SJSA1 (cell line): ENCODE measurements around the gene INSRR. TPM values are rescaled to one million over a fixed set of nuclear protein-coding genes. Genes with fewer than 3 reads are reported as not detected.

Source experiments
- DNase-seq, 2 experiments: peaks; one replicate each; pipeline ENCODE4 v3.0.0-alpha.2; 2015 to 2020; ENCODE audit warnings: low spot score in 2 of 2, low read depth in 1 of 2
- H3K27ac ChIP-seq: fragments of 250-450 bp; sonication (Bioruptor Pico); 2 replicates; pipeline ENCODE4 v1.5.1; 2020; ENCODE audit warnings: mild to moderate bottlenecking, moderate library complexity
- H3K27me3 ChIP-seq: fragments of 250-450 bp; sonication (Bioruptor Pico); replicated peaks from 2 replicates; pipeline ENCODE4 v1.5.1; 2020; ENCODE audit warnings: mild to moderate bottlenecking, moderate library complexity
- H3K36me3 ChIP-seq: fragments of 250-450 bp; sonication (Bioruptor Pico); 2 replicates; pipeline ENCODE4 v1.5.1; 2020; ENCODE audit warnings: mild to moderate bottlenecking
- H3K4me1 ChIP-seq: fragments of 250-450 bp; sonication (Bioruptor Pico); replicated peaks from 2 replicates; pipeline ENCODE4 v1.6.1; 2021; ENCODE audit warnings: mild to moderate bottlenecking
- H3K4me3 ChIP-seq: fragments of 250-450 bp; sonication (Bioruptor Pico); 2 replicates; pipeline ENCODE4 v1.5.1; 2020; ENCODE audit warnings: mild to moderate bottlenecking
- H3K9me3 ChIP-seq: fragments of 250-450 bp; sonication (Bioruptor Pico); replicated peaks from 2 replicates; pipeline ENCODE4 v1.5.1; 2020; ENCODE audit warnings: mild to moderate bottlenecking
- total RNA-seq: library from RNA; depleted of rRNA; stranded (reverse); fragments of >200 nt; shearing (Covaris generic); gene quantifications from 2 replicates; pipeline ENCODE4 v1.2.3, GENCODE V29; 2014

The INSRR gene
- total RNA-seq, 1 experiment from 2014 or later, result not detected

DNA sequence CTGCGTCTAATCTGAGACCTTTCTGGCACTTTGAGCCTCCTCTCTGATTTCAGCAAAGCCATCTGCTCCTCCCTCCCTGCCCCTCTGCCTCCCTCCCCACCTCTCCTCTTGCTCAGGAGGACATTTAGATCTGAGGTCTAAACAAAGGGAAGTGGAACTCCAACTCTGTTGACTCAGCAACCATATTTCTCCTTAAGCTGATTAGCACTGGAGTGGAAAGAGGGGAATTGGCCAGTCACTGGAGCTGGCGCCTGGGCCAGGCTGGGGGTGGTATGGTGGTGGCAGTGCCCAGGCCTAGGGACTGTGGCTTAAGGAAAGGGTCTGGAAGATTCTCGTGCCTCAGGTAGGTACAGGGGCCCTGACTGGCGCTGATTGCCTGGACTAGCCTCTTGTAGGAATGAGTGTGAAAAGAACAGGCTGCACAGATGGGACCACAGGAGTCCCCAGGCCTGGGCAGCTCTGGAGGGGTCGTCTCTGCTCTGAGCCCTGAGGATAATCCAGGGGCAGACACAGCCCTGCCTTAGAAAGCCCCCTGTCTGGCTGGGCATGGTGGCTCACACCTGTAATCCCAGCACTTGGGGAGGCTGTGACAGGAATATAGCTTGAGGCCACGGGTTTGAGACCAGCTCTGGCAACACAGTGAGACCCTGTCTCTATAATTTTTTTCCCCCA lies 54.2 kb downstream of the INSRR start:
- Histone ChIP-seq H3K9me3 (no peaks in the 10 kb centered on the region), H3K36me3 (peaks cover 18% of the 10 kb centered on the region), H3K27ac (no peak overlapping the region), H3K4me3 (no peak overlapping the region), H3K27me3 (no peaks in the 10 kb centered on the region), H3K4me1 (no peaks in the 10 kb centered on the region)
- no peak for DNase-seq

DNA sequence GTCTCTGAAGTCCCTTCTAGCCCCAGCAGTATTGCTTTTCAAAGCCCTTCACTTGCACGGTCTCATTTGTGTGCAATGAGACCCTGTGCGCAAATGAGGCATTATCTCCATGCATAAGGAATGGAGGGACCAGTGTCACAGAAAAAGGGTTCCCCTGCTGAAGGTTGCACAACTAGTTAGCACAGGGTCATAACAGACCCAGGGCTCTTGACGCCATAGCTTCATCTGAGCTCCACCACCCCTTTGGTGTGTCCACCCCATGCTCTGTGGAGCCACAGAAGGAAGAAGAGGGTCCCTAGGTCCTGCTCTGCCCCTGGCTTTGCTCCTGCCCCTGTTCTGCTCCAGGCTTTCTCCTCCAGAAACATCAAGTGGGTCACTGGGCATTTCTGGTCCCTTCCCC lies 54.9 kb downstream of the INSRR start:
- Histone ChIP-seq H3K27me3 (no peaks in the 10 kb centered on the region), H3K27ac (no peak overlapping the region), H3K9me3 (no peaks in the 10 kb centered on the region), H3K4me3 (no peak overlapping the region), H3K4me1 (no peaks in the 10 kb centered on the region), H3K36me3 (peaks cover 23% of the 10 kb centered on the region)
- DNase-seq, result no peak

DNA sequence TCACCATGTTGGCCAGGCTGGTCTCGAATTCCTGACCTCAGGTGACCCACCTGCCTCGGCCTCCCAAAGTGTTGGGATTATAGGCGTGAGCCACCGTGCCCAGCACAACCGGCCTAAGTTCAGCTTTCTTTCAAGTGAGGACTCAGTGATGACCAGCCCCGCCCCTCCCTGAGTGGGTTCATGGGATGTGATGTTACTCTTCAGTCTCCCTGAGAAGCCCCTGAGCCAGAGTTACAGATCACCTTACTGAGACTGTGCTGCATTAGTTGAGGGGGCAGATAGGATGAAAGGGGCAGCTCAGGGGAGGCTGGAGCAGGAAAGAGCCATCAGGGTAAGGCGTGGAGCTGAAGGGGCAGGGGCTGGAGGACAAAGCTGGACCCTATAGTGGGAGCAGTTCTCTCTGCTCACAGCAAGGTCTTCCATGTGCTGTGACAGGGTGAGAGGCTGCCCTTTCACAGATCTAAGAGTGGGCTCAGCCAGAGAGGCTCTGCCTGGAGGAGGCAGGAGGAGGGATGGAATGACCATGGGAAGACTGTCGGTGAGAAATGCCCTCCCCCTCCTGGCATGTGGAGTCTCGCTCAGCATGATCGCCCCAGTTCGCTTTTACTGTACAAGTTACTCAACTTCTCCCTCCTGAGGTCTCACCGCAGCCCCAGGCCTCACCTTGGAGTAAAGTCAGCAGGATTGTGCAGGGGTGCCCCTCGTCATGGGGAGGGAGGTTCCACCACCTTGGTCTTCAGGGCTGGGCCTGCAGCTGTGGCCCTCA lies 55.6 kb downstream of the INSRR start:
- Histone ChIP-seq H3K4me1 (no peaks in the 10 kb centered on the region), H3K36me3 (peaks cover 30% of the 10 kb centered on the region), H3K27me3 (no peaks in the 10 kb centered on the region), H3K4me3 (no peak overlapping the region), H3K27ac (no peak overlapping the region), H3K9me3 (no peaks in the 10 kb centered on the region)
- DNase-seq, result no peak

DNA sequence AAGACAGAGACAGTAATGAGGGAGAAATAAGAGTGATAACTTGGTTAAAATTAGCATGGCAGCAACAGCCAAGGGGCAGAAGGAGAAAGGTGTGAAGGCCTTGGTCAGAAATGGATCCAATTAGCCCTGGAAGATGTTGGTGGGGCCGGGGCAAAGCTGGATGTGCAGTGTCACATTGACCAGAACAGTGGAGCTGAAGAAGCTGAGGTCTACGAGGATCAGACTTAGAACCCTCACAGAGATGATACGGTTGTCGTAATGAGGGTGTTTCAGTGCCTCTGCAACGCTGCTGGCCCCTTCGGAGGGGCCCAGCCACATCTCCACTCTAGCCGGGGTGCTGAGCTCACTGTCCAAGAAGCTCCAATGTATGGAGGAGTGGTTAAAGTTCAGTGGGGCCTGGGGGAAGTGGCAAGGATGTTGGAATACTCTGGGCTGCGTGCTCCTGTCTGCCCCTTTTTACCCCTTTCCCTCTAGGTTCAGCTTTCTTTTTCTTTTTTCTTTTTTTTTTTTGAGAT lies 56.4 kb downstream of the INSRR start:
- DNase-seq, result no peak
- Histone ChIP-seq H3K27me3 (no peaks in the 10 kb centered on the region), H3K4me1 (no peaks in the 10 kb centered on the region), H3K36me3 (peaks cover 38% of the 10 kb centered on the region), H3K27ac (no peak overlapping the region), H3K9me3 (no peaks in the 10 kb centered on the region), H3K4me3 (no peak overlapping the region)

DNA sequence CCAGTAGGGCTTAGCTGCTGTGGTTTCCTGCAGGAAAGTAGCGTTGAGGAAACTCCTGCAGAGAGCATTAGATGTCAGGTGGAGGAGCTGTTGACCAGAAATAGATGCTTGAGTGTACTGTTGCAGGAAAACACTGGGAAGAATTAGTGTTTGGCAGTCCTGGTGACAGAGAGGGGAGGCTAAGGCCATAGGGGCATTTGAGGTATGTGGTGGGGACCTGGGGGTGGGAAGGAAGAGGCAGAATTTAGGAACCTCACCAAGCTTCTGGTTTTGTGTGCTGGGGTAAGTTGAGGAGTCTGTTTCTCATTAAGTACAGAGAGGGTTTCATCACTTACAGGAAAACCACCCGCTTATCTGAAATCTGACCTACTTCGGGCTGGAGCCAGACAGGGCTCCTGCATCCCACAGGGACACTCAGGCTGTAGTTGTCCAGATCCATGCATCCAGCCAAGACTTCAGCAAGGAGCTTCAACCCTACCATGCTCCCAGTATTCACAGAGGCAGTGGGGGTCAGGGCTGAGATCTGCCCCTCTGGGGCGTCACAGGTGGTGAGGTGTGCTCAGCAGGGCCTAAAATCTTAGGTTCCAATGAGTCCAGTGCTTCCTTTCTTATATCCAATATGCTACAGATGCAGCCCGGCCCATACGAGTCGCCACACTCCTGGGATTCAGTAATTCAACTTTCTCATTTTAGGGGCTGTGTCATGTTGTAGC lies 57.4 kb downstream of the INSRR start:
- Histone ChIP-seq H3K4me3 (no peak overlapping the region), H3K9me3 (no peaks in the 10 kb centered on the region), H3K4me1 (no peaks in the 10 kb centered on the region), H3K36me3 (peaks cover 47% of the 10 kb centered on the region), H3K27ac (no peak overlapping the region), H3K27me3 (no peaks in the 10 kb centered on the region)
- no peak for DNase-seq

DNA sequence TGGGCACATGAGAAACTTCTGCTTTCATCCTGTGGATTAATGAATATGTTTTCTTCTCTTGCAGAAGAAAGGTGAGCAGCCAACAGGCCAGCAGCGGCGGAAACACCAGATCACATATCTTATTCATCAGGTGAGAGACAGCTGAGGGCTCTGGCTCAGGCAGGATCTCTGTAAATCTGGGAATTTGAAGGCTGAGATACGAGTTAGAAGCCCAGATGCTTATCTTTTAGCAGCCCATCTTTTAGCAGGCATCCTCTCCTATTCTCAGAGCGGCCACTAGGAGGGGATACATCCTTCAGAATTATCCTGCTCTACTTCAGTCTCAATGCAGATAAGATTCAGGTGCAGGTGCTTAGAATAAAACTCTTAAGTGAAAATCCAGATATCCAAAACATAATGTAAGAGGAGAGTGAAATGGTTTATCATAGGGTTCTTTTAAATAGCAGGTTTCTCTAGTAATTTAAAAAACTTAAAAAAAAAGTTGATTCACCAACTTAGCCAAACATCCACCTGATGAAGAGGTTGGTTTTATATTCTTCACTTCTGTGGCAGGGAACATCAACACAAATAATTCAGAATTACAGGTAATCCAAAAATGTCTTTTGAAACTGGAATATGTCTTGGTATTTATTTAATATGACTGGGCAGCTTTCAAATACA lies 61.6 kb downstream of the INSRR start:
- H3K4me1 ChIP-seq, result no peaks in the 10 kb centered on the region
- no peak overlapping the region for H3K4me3 ChIP-seq
- peaks cover 82% of the 10 kb centered on the region for H3K36me3 ChIP-seq
- H3K27ac ChIP-seq, result no peak overlapping the region
- DNase-seq, result peak in 1 of 2 experiments; percentile 44
- H3K27me3 ChIP-seq, result no peaks in the 10 kb centered on the region
- no peaks in the 10 kb centered on the region for H3K9me3 ChIP-seq

DNA sequence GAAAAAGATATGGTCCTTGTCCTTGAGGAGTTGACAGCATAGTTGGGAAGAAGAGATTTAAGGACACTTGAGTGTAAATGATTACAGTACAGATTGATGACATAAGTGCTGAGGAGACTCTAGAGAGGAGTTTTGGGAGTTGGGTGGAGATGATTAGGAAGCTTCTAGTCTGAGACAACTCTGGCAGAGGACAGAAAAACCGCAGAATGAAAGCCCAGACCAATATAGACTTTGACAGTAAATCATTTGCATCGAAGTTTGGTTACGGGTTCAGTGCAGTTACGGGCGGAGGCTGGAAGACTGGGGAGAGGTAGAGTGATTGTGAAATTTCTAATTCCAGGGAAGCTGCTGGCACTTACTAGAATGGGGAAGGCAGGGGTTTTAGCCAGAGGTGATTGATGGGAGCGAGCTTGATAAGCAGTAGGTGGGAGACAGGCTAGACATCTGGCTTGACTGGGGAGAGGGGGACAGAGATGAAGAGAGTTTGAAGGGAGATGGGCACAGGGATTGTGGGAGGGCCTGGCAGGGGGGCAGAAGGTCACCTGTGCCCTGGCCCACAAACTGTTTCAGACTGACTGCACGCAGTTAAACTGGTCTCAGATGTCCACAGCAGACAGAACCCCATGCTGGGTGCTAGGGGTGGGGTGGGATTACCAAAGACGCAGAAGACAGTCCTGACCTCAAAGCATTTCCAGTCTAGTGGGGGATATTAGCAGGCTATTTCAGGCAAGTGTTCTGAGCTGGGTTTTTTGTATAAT lies 62.4 kb downstream of the INSRR start:
- H3K27ac ChIP-seq, result no peak overlapping the region
- H3K27me3 ChIP-seq, result no peaks in the 10 kb centered on the region
- H3K4me1 ChIP-seq, result no peaks in the 10 kb centered on the region
- peaks cover 89% of the 10 kb centered on the region for H3K36me3 ChIP-seq
- H3K4me3 ChIP-seq, result no peak overlapping the region
- no peaks in the 10 kb centered on the region for H3K9me3 ChIP-seq
- DNase-seq, result no peak

DNA sequence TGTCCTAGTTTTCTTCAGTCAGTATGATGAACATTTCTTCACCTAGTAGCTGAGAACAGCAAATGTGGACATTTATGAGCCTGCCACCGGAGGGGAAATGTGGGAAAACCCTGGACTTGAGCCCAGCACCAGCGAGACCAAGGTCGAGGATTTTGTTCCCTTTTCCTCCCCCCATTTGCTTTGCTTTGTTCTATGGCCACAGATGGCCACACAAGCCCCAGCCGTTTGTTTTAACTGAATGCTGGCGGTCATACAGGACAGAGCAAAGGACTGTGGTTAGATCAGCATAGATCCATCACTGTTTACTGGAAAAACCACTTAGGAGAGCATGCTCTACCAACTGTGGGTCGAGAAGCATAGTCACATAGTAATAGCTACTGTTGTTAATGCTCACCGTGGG lies 63.1 kb downstream of the INSRR start:
- Histone ChIP-seq H3K27me3 (no peaks in the 10 kb centered on the region), H3K9me3 (no peaks in the 10 kb centered on the region), H3K27ac (no peak overlapping the region), H3K4me3 (no peak overlapping the region), H3K4me1 (no peaks in the 10 kb centered on the region), H3K36me3 (peaks cover 89% of the 10 kb centered on the region)
- DNase-seq, result no peak

DNA sequence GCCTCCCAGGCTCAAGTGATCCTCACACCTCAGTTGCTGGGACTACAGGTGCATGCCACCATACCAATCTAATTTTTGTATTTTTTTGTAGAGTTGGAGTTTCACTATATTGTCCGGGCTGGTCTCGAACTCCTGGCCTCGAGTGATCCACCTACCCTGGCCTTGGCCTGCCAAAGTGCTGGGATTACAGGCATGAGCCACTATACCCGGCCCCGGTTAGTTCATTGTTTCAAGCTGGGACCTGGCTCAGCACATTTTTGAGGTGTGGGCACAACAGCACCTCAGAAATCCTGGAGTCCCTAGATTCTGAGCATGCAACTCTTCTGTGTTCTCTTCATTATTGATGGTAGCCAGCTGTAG lies 63.6 kb downstream of the INSRR start:
- Histone ChIP-seq H3K9me3 (no peaks in the 10 kb centered on the region), H3K4me1 (no peaks in the 10 kb centered on the region), H3K27me3 (no peaks in the 10 kb centered on the region), H3K36me3 (peaks cover 89% of the 10 kb centered on the region), H3K27ac (no peak overlapping the region), H3K4me3 (no peak overlapping the region)
- DNase-seq, result no peak

DNA sequence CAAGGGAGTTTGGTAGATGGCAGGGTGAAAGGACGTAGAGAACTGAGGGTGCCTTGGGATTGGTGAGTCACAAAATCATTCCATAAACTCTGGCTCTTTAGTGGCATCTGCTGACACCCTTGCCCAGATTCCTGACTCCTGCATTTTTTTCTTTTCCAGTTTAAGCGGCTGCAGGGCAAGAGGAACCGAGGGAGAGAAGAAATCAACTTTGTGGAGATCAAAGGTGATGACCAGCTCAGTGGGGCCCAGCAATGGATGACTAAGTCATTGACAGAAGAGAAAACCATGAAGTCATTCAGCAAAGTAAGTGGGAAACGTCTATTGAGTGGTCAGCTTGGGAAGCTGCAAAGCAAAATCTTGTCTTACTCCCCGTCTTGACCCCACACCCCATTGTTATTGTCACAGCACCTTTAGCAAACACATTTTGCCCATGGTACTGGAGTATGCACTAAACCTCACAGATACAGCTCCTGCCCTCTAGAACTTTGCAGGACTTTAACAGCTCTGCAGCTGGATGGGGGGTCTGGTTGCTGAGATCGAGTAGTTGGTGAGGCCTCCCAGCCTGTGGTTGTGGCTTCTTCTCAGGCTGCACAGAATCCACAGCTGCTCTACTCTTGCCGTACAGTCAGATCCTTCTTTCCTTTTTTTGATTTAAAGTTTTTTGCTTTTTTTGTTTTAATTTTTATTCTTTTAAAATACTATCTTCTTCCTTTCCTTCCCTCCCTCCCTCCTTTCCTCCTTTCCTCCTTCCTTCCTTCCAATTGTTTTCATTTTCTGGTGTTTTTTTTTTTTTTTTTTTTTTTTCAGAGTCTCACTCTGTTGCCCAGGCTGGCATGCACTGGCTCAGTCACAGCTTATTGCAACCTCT lies 64.2 kb downstream of the INSRR start:
- H3K36me3 ChIP-seq, result peaks cover 89% of the 10 kb centered on the region
- H3K9me3 ChIP-seq, result no peaks in the 10 kb centered on the region
- H3K27me3 ChIP-seq, result no peaks in the 10 kb centered on the region
- DNase-seq, result no peak
- no peaks in the 10 kb centered on the region for H3K4me1 ChIP-seq
- no peak overlapping the region for H3K27ac ChIP-seq
- no peak overlapping the region for H3K4me3 ChIP-seq
